ENCODE data around the gene SLC8A3. TPM values are rescaled to one million over a fixed set of nuclear protein-coding genes. Genes with fewer than 3 reads are reported as not detected.

SLC8A3 gene
- total and polyA plus RNA-seq, 2 experiments from 2014 or later, result not detected

DNA sequence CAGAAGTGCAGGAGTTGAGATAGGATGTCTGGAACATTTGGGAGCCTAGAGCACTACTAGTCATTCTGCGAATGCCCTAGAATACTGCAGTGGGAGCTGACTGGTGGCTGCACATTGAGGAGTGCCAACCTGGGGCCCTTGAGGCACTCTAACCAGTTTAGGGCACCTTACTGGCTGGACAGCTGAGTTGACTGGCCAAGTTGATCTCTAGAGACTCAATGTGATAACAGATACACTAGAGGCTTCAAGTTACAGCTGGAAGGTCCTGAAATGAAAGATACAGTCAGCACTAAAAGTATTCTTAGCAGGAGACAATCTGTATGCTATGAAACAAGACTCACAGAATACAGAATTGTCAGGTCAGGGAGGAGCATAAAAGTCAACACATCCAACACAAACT lies 8.0 kb downstream of the SLC8A3 start:
- H3K9me3 ChIP-seq (ENCODE audit: low read depth), result no peaks in the 10 kb centered on the region

DNA sequence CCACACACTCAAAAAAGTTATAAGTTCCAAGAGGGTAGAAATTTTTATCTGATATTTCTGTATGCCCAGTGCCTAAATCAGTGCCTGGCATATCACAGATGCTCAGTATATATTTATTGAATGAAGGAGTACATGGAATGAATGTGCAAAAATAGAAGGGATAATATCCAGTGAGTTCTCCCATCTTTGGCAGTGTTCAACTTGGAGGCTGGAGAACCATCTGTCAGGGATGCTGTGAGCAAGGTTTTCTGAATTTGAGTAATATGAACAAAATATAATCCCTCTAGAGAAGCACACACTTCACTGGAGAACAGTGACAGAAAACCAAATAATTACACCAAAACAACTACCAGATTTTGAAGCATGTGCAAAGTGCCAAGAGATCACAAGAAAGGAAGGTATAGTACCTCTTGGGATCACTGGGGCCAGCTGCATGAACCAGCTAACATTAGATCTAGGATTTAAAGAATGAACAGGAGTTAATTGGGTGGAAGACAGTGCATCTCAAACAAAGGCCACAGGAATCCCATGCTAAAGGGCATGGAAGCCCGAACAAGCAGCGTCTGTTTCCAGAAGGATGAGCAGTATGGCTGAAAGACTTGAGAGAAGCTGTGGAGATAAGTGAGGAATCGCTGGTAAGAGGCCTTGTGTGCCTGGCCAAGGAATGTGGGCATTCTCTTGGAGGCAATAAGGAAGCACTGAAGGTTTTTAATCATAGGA lies 11.5 kb downstream of the SLC8A3 start:
- no peak overlapping the region for H3K9ac ChIP-seq
- no peaks in the 10 kb centered on the region for H3K9me3 ChIP-seq (ENCODE audit: low read depth)
- no peak overlapping the region for H2AFZ ChIP-seq
- H3K4me1 ChIP-seq (ENCODE audit: insufficient read depth), result no peaks in the 10 kb centered on the region
- WGBS, 2 experiments (ENCODE audit: low coverage in 1 of 2, low lambda C conversion rate in 2 of 2, missing lambda C conversion rate in 2 of 2), result 13 to 17% methylated on average over 3 of the region's 3 CpGs
- in situ Hi-C loops (cut with MboI), result no loop called here
- no peaks in the 10 kb centered on the region for H3K9me2 ChIP-seq (ENCODE audit: insufficient read depth)
- no peaks in the 10 kb centered on the region for H3K36me3 ChIP-seq (ENCODE audit: low read depth)
- TF ChIP-seq EZH2 (IDR thresholded peaks at IDR 0.05; ENCODE audit: insufficient read depth, poor library complexity, severe bottlenecking) (no peak), EZH2phosphoT487 (IDR thresholded peaks at IDR 0.05; ENCODE audit: insufficient read depth, low read depth) (no peak)
- no peaks in the 10 kb centered on the region for H4K20me1 ChIP-seq (ENCODE audit: insufficient read depth)
- H3K79me2 ChIP-seq (ENCODE audit: insufficient read depth), result no peaks in the 10 kb centered on the region
- no peak overlapping the region for H3K4me2 ChIP-seq (ENCODE audit: unreplicated experiment)
- no peak overlapping the region for H3K27ac ChIP-seq
- H3F3A ChIP-seq (ENCODE audit: insufficient read depth), result no peaks in the 10 kb centered on the region
- peaks cover 2% of the 10 kb centered on the region; the same call in 1 of the 2 replicates for H3K27me3 ChIP-seq (replicated peaks; ENCODE audit: insufficient read depth)
- no peak for DNase-seq
- no peak overlapping the region for H3K4me3 ChIP-seq

More for the DNA sequence above, 8.0 kb downstream of the SLC8A3 start:
- Histone ChIP-seq H3K4me1 (ENCODE audit: insufficient read depth) (no peaks in the 10 kb centered on the region), H3K36me3 (ENCODE audit: low read depth) (no peaks in the 10 kb centered on the region), H3K79me2 (ENCODE audit: insufficient read depth) (no peaks in the 10 kb centered on the region), H3K9ac (no peak overlapping the region), H3F3A (ENCODE audit: insufficient read depth) (no peaks in the 10 kb centered on the region), H2AFZ (no peak overlapping the region), H4K20me1 (ENCODE audit: insufficient read depth) (no peaks in the 10 kb centered on the region), H3K4me2 (ENCODE audit: unreplicated experiment) (no peak overlapping the region), H3K9me2 (ENCODE audit: insufficient read depth) (no peaks in the 10 kb centered on the region), H3K27me3 (replicated peaks; ENCODE audit: insufficient read depth) (peaks cover 9% of the 10 kb centered on the region; the same call in 1 of the 2 replicates), H3K27ac (no peak overlapping the region), H3K4me3 (no peak overlapping the region)
- in situ Hi-C loops (cut with MboI), result no loop called here
- 0 to 11% methylated on average over 1 of the region's 1 CpG for WGBS, 2 experiments (ENCODE audit: low coverage in 1 of 2, low lambda C conversion rate in 2 of 2, missing lambda C conversion rate in 2 of 2)
- TF ChIP-seq EZH2 (IDR thresholded peaks at IDR 0.05; ENCODE audit: insufficient read depth, poor library complexity, severe bottlenecking), result no peak
- TF ChIP-seq EZH2phosphoT487 (IDR thresholded peaks at IDR 0.05; ENCODE audit: insufficient read depth, low read depth), result no peak
- no peak for DNase-seq

DNA sequence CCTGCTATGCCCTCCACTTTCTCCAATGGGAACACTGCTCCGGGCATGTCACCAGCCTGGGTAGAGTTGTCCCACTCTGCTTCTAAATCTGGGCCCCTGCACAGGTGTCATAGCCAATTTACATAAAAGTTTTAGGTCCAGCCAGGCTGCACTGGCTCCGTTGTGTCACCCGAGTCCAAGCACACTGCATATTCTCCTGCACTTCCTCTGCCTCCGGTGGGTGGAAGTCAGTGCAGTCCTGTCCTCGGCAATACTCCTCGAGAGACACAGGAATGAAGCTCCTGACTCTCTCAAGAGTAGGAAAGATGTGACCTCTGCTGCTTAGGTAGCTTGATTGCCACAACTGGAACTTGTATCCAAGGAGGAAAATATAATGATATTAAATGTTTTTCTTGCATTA lies 15.2 kb downstream of the SLC8A3 start:
- no peaks in the 10 kb centered on the region for H3K9me2 ChIP-seq (ENCODE audit: insufficient read depth)
- H3K4me1 ChIP-seq (ENCODE audit: insufficient read depth), result no peaks in the 10 kb centered on the region
- in situ Hi-C loops (cut with MboI), result no loop called here
- 32 to 39% methylated on average over 6 of the region's 6 CpGs for WGBS, 2 experiments (ENCODE audit: low coverage in 1 of 2, low lambda C conversion rate in 2 of 2, missing lambda C conversion rate in 2 of 2)
- no peak overlapping the region for H3K9ac ChIP-seq
- no peak overlapping the region for H3K27ac ChIP-seq
- no peak overlapping the region for H3K4me3 ChIP-seq
- no peaks in the 10 kb centered on the region for H4K20me1 ChIP-seq (ENCODE audit: insufficient read depth)
- H3K9me3 ChIP-seq (ENCODE audit: low read depth), result no peaks in the 10 kb centered on the region
- no peaks in the 10 kb centered on the region for H3F3A ChIP-seq (ENCODE audit: insufficient read depth)
- no peak for TF ChIP-seq EZH2phosphoT487 (IDR thresholded peaks at IDR 0.05; ENCODE audit: insufficient read depth, low read depth)
- no peak for TF ChIP-seq EZH2 (IDR thresholded peaks at IDR 0.05; ENCODE audit: insufficient read depth, poor library complexity, severe bottlenecking)
- H3K4me2 ChIP-seq (ENCODE audit: unreplicated experiment), result no peak overlapping the region
- H3K79me2 ChIP-seq (ENCODE audit: insufficient read depth), result no peaks in the 10 kb centered on the region
- H2AFZ ChIP-seq, result no peak overlapping the region
- H3K27me3 ChIP-seq (replicated peaks; ENCODE audit: insufficient read depth), result no peaks in the 10 kb centered on the region
- H3K36me3 ChIP-seq (ENCODE audit: low read depth), result no peaks in the 10 kb centered on the region
- no peak for DNase-seq

DNA sequence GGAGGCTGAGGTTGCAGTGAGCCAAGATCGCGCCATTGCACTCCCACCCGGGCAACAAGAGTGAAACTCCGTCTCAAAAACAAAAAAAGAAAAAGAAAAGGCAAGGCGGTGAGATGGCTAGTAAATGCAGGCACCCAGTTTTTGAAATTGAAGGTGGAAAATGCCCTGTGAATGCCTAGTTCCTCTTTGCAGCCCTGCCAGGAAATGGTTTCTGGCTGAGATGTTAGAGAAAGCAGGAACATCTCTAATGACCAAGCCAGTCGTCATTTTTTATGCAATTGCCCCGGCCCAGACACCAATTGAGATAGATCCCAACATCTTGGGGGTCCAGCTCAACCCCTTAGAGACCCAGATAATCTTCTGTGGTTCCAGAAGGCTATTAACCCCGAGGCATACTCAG lies 17.0 kb downstream of the SLC8A3 start:
- Histone ChIP-seq H3K9me2 (ENCODE audit: insufficient read depth) (no peaks in the 10 kb centered on the region), H3K27me3 (replicated peaks; ENCODE audit: insufficient read depth) (no peaks in the 10 kb centered on the region), H3K9me3 (ENCODE audit: low read depth) (no peaks in the 10 kb centered on the region), H3K9ac (no peak overlapping the region), H3K79me2 (ENCODE audit: insufficient read depth) (no peaks in the 10 kb centered on the region), H3F3A (ENCODE audit: insufficient read depth) (no peaks in the 10 kb centered on the region), H3K4me1 (ENCODE audit: insufficient read depth) (no peaks in the 10 kb centered on the region), H4K20me1 (ENCODE audit: insufficient read depth) (no peaks in the 10 kb centered on the region), H3K36me3 (ENCODE audit: low read depth) (no peaks in the 10 kb centered on the region), H2AFZ (no peak overlapping the region), H3K4me2 (ENCODE audit: unreplicated experiment) (no peak overlapping the region), H3K27ac (no peak overlapping the region), H3K4me3 (no peak overlapping the region)
- in situ Hi-C loops (cut with MboI), result no loop called here
- no peak for DNase-seq
- no peak for TF ChIP-seq EZH2 (IDR thresholded peaks at IDR 0.05; ENCODE audit: insufficient read depth, poor library complexity, severe bottlenecking)
- 44 to 47% methylated on average over 8 of the region's 8 CpGs for WGBS, 2 experiments (ENCODE audit: low coverage in 1 of 2, low lambda C conversion rate in 2 of 2, missing lambda C conversion rate in 2 of 2)
